Hindlimb muscle (tissue), 1 donor: ENCODE results near the gene KRTAP9-3. TPM values are rescaled to one million over a fixed set of nuclear protein-coding genes. Genes with fewer than 3 reads are reported as not detected.
A peak's percentile ranks its signal among the peaks of the same experiment; 100 is the strongest.
"Not testable (repeated sequence)": the region's sequence is repeated elsewhere in the genome, so short reads cannot be mapped to it uniquely, and the experiment has no call there.

Experiments
- DNase-seq: peaks from one replicate; pipeline ENCODE4 v3.0.0-alpha.2; 2013
- polyA plus RNA-seq: library from polyadenylated mRNA; unstranded; fragments of 120-200 nt; gene quantifications from one replicate; pipeline ENCODE4 v1.2.1, GENCODE V29; 2013; ENCODE audit not compliant: insufficient read length

Gene KRTAP9-3, protein sequence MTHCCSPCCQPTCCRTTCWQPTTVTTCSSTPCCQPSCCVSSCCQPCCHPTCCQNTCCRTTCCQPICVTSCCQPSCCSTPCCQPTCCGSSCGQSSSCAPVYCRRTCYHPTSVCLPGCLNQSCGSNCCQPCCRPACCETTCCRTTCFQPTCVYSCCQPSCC
- not detected for polyA plus RNA-seq

DNA sequence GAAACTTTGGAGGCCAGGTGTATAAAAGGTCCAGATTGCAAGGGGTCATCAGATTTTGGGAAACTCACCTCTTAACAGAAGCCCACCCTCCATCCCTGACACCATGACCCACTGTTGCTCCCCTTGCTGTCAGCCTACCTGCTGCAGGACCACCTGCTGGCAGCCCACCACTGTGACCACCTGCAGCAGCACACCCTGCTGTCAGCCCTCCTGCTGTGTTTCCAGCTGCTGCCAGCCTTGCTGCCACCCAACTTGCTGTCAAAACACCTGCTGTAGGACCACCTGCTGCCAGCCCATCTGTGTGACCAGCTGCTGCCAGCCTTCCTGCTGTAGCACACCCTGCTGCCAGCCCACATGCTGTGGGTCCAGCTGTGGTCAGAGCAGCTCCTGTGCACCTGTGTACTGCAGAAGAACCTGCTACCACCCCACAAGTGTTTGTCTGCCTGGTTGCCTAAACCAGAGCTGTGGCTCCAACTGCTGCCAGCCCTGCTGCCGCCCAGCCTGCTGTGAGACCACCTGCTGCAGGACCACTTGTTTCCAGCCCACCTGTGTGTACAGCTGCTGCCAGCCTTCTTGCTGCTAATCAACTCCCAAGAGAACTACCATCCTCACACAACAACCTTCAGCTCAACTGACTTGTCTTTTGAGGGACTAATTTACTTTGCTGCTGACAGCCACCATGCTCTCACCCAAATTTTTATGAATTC is at the start of gene KRTAP9-3:
Gene KRTAP9-3, plus strand, starts transcription at position 51 of the 707 bp plus-strand sequence. Its CDS starts 53 bp downstream, at position 104.
- DNase-seq: not testable (repeated sequence)

DNA sequence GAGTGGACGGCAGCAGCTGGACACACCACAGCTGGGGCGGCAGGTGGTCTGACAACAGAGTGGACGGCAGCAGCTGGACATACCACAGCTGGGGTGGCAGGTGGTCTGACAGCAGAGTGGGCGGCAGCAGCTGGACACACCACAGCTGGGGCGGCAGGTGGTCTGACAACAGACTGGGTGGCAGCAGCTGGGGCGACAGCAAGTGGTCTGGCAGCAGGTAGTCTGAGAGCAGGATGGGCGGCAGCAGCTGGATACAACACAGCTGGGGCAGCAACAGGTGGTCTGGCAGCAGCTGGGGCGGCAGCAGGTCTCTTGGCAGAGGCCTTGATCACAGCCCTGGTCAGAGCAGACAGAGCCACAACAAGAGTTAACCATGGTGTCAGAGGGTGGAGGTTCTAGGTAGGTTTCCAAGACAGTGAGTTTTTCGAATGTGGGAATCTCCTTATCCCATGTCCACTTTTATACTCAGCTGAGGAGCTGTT is 47.7 kb upstream of the KRTAP9-3 start, which contains the start of gene KRTAP4-1:
Gene KRTAP4-1, minus strand, starts transcription at position 432 of the 482 bp plus-strand sequence. Its CDS starts 57 bp downstream, at position 375.
- DNase-seq: no peak

DNA sequence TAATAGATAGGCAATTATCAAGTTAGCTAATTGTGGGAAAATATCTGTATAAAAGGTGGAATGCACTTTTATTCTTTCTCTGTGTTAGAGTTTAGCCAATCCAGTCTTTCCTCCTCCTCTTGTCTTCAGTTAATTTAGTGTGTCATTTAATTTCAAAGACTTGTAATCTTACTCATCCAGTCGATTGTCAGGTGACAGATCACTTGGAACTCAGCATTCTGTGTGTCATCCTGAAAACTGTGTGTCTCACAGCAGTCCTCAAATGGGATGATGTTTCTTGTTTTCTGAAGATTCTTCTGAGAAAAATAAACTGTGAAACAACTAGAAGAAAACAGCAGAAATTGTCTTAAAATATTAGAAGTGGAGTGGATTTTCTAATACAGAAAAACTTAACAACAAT is 47.2 kb upstream of the KRTAP9-3 start:
- DNase-seq: no peak

DNA sequence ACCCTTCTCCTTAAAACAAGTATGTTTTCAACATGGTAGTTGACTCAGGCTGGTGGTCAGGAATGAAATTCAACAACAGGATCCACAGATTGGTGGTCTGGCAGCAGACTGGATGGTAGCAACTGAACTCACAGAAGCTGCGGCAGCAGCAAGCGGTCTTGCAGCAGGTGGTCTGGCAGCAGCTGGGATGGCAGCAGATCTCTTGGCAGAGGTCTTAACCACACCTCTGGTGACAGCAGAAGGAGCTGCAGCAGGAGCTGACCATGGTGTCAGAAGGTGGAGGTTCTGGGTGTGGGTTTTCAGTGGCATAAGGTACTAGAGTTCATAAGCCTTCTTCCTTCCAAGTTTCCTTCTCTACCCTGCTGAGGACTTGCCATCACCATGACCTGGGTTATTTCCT is 45.4 kb upstream of the KRTAP9-3 start:
- no peak for DNase-seq

DNA sequence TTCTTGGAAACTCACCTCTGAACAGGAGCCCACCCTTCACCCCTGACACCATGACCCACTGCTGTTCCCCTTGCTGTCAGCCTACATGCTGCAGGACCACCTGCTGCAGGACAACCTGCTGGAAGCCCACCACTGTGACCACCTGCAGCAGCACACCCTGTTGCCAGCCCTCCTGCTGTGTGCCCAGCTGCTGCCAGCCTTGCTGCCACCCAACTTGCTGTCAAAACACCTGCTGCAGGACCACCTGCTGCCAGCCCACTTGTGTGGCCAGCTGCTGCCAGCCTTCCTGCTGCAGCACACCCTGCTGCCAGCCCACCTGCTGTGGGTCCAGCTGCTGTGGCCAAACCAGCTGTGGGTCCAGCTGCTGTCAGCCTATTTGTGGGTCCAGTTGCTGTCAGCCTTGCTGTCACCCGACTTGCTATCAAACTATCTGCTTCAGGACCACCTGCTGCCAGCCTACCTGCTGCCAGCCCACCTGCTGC is 42.4 kb upstream of the KRTAP9-3 start, which contains the start of gene KRTAP9-1:
Gene KRTAP9-1, plus strand, starts transcription at position 51 of the 482 bp plus-strand sequence. Its CDS starts 0 bp downstream, at position 51.
- not testable (repeated sequence) for DNase-seq

DNA sequence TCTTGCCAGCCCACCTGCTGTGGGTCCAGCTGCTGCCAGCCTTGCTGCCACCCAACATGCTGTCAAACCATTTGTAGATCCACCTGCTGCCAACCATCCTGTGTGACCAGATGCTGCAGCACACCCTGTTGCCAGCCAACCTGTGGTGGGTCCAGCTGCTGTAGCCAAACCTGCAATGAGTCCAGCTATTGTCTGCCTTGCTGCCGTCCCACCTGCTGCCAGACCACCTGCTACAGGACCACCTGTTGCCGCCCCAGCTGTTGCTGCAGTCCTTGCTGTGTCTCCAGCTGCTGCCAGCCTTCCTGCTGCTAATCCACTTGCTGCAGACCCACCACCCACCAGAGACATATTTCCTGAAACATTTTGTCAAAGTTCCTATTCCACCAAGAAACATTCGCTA is 41.9 kb upstream of the KRTAP9-3 start:
- DNase-seq: no peak

DNA sequence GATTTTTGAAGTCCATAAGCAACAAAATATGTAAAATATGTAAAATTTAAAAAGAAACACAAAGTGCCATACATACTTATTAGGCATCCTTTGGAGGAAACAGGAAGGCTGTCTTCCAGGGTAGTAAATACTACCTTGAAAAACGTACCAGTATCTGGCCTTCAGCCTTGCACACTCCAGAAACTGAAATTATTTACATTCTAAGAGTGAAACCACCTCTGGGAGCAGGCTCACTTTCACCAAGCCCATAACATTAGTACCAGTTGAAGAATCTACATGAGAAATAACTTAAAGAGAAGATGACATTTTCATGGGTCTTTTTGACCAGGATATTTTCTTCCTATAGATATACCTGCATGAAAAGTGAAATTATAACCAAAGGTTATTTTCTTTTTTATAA is 36.2 kb upstream of the KRTAP9-3 start:
- DNase-seq: no peak

DNA sequence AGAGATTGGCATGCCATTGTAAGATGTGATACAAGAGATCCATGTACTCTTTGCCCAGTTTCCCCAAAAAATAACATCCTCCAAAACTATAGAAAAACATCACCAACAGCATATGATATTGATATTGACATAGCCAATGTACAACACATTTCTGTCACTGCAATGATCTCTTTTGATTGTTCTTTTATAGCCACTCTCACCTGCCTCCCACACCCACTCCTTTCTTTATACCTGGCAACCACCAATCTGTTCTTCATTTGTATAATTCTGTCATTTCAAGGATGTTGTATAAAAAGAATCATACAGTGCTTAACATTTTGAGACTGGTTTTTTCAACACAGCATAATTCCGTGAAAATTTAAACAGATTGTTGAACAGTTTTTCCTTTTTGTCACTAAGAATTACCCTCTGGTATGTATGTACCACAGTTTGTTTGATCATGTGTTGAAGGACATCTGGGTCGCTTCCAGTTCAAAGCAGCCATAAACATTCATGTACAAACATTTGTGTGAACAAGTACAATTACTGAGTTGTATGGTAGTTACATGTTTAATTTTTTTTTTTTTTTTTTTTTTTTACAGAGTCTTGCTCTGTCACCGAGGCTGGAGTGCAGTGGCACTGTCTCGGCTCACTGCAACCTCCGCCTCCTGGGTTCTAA is 32.7 kb upstream of the KRTAP9-3 start:
- DNase-seq: no peak

DNA sequence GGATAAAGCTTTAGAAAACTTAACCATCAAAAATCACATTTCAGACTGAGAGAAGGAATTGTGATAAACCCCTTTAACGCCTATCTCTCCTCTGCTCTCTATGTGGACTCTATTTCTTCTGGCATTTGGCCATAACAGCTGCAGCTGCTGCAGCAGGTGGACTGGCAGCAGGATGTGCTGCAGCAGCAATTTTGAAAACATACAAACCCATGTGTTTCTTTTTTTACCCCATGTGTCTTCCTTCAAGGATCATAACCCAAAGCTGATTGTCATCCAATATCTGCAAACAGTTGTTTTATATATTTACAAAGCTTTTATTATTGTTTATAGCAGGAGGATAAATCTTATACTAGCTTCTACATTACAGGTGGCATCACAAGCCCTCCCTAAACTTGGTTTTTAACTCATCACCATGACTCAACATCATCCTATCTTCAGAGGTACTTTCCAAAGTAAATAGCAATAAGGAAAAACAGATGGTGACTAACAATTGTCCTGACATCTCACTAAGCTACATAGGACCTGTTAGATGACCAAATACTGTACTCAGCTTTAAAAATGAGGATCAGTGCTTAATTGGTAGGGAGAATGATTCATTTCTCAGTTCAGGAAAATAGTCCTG is 20.3 kb upstream of the KRTAP9-3 start:
- peak; percentile 4 for DNase-seq

DNA sequence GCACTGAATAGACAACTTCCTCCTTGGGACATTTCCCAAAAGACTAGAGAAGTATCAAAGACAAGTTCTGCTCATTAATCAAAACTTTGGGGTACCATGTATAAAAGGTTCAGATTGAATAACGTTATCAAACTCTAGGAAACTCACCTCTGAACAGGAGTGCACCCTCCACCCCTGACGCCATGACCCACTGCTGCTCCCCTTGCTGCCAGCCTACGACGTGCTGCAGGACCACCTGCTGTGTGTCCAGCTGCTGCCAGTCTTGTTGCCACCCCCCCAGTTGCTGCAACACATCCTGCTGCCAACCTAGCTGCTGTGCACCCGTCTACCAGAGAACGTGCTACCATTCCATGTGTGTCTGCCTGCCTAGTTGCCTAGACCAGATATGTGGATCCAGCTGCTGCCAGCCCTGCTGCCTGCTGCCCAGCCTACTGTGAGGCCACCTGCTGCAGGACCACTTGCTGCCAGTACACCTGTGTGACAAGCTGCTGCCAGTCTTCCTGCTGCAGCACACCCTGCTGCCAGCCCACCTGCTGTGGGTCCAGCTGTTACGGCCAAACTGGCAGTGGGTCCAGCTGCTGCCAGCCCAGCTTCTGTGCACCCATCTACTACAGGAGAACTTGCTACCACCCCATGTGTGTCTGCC is 19.6 kb upstream of the KRTAP9-3 start:
- DNase-seq: no peak

DNA sequence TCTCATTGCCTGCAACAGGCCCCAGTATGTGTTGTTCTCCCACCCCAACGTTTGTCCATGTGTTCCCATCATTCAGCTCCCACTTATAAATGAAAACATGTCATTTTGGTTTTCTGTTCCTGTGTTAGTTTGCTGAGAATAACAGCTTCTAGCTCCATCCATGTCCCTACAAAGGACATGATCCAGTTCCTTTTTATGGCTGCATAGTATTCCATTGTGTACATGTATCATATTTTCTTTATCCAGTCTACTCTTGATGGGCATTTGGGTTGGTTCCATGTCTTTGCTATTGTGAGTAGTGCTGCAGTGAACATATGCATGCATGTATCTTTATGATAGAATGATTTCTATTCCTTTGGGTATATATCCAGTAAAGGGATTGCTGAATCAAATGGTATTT is 16.6 kb upstream of the KRTAP9-3 start:
- no peak for DNase-seq

DNA sequence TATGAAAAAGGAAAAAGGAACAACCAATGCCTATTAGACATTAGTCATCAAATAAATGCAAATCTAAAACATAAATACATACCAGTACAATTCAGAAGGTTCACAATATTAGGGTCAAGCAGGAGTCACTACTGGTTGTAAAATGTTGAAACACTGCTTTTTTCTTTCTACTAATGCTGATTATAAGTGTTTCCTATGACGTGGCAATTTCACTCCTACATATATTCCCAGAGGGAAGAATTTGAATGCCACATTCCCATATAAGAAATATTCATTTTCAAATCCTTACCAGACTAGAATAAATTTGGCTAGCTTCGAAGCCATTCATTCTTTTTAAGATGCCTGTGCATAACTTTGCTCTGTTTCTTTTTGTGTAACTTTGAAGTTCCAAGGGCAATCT is 8.4 kb upstream of the KRTAP9-3 start:
- DNase-seq: no peak

DNA sequence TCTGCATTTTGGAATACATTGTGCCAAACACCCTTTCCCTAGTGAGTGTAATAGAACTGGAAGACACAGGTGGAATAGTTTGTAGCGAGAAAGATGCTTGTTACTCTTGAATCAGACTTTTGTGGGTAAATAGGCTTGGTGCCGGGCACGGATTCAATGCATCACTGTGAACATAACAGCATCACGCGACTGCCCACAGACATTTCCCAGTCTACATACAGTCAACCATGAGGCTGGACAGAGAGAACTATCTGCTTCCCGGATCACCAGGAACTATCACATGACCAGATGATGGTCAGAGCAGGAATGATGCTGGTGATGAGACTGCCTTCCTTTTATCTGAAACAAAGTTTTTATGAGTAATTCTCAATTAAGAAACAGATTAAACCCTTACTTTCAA is 6.2 kb upstream of the KRTAP9-3 start:
- no peak for DNase-seq

DNA sequence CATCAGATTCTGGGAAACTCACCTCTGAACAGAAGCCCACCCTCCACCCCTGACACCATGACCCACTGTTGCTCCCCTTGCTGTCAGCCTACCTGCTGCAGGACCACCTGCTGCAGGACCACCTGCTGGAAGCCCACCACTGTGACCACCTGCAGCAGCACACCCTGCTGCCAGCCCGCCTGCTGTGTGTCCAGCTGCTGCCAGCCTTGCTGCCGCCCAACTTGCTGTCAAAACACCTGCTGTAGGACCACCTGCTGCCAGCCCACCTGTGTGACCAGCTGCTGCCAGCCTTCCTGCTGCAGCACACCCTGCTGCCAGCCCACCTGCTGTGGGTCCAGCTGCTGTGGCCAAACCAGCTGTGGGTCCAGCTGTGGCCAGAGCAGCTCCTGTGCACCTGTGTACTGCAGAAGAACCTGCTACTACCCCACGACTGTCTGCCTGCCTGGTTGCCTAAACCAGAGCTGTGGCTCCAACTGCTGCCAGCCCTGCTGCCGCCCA is 5.6 kb upstream of the KRTAP9-3 start, which contains the start of gene KRTAP9-2:
Gene KRTAP9-2, plus strand, starts transcription at position 51 of the 498 bp plus-strand sequence. Its CDS starts 7 bp downstream, at position 58.
- not testable (repeated sequence) for DNase-seq

DNA sequence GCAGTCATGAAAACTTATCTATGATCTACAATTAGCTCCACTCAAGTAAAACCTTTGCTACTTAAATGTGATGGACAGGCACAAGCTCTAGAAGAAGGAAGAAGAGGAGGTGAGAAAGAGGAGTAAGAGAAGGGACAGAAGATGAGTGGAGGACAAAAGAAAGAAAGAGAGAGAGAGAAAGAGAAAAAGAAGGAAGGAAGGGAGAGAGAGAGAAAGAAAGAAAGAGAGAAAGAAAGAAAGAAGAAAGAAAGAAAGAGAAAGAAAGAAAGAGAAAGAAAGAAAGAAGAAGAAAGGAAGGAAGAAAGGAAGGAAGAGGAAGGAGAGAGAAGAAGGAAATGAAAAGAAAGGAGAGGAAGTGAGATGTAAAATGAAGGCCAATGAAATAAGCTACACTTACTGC is 2.2 kb upstream of the KRTAP9-3 start:
- no peak for DNase-seq

DNA sequence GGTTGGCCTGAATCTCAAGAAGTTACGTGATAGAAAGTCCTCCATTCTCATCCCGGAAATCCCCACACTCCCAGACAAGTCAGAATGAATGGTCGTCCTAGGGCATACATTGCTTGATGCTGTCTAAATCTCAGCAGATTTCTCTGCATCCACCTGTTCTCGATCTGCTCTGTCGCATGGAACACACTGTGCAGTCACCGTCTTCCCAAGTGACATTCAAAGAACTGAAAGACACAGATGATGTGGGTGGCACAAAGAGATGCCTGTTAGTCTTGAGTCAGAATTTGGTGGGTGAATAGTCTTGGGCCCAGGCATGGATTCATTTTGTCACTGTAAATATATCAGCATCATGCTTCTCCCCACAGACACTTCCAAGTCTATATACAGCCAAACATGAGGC is 518 bp upstream of the KRTAP9-3 start:
- no peak for DNase-seq

DNA sequence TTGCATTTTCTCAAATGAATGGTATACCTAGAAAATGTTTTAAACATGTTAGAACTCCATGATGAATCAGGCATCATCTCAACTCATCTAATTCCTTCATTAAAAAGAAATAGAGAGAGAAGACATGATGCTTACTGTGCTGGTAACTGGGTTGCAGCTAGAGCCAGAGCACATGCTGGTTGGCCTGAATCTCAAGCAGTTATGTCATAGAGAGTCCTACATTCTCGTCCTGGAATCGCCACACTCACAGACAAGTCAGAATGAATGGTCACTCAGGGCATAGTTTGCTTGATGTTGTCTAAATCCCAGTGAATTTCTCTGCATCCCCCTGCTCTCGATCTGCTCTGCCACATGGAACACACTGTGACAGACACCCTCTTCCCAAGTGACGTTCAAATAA is 4.9 kb downstream of the KRTAP9-3 start:
- not testable (repeated sequence) for DNase-seq

DNA sequence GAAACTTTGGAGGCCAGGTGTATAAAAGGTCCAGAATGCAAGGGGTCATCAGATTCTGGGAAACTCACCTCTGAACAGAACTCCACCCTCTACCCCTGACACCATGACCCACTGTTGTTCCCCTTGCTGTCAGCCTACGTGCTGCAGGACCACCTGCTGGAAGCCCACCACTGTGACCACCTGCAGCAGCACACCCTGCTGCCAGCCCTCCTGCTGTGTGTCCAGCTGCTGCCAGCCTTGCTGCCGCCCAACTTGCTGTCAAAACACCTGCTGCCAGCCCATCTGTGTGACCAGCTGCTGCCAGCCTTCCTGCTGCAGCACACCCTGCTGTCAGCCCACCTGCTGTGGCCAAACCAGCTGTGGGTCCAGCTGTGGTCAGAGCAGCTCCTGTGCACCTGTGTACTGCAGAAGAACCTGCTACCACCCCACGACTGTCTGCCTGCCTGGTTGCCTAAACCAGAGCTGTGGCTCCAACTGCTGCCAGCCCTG is 5.7 kb downstream of the KRTAP9-3 start, which contains the start of gene KRTAP9-8:
Gene KRTAP9-8, plus strand, starts transcription at position 51 of the 489 bp plus-strand sequence. Its CDS starts 53 bp downstream, at position 104.
- not testable (repeated sequence) for DNase-seq

DNA sequence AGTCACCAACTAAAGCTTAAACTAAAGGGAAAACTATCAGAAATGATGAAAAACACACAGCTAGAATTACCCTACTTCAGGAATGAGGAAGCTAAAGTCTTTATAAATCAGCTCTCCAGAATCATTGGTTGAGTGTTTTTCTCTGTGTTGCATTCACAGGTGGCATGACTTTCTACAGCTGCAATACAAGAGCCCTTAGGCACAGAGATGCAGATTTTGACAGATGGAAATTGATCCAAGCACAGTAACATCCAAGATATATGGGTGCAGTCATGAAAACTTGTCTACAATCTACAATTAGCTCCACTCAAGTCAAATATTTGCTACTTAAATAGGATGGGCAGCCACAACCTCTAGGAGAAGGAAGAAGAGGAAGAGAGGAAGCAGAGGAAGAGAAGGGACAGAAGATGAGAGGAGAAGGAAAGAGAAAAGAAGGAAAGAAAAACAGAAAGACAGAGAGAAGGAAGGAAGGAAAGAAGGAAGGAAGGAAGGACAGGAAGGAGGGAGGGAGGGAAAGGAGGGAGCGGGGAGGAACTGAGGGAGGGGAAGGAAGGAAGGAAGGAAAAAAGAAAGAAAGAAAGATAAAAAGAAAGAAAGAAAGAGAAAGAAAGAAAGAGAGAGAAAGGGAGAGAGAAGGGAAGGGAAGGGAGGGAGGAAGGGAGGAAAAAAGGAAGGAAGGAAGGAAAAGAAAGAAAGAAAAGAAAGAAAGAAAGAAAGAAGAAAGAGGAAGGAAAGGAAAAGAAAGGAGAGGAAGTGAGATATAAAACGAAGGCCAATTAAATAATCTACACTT is 14.9 kb downstream of the KRTAP9-3 start:
- not testable (repeated sequence) for DNase-seq

DNA sequence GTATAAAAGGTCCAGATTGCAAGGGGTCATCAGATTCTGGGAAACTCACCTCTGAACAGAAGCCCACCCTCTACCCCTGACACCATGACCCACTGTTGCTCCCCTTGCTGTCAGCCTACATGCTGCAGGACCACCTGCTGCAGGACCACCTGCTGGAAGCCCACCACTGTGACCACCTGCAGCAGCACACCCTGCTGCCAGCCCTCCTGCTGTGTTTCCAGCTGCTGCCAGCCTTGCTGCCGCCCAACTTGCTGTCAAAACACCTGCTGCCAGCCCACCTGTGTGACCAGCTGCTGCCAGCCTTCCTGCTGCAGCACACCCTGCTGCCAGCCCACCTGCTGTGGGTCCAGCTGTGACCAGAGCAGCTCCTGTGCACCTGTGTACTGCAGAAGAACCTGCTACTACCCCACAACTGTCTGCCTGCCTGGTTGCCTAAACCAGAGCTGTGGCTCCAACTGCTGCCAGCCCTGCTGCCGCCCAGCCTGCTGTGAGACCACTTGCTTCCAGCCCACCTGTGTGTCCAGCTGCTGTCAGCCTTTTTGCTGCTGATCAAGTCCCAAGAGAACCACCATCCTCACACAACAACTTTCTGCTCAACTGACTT is 17.5 kb downstream of the KRTAP9-3 start, which contains the start of gene KRTAP9-4:
Gene KRTAP9-4, plus strand, starts transcription at position 51 of the 604 bp plus-strand sequence. Its CDS starts 34 bp downstream, at position 85.
- not testable (repeated sequence) for DNase-seq
